Cardiac fibroblast (primary cell): ENCODE data around the gene CAMKMT.

Experiments used
- DNase-seq, 2 donors: peaks; one replicate each; pipeline versions ENCODE4 v3.0.0 to v3.0.0-alpha.2; 2010; ENCODE audit warnings: low read depth in 2 of 2
- H3K4me3 ChIP-seq, 2 donors: replicated peaks in 1 of 2; 1 replicate in 1 of 2; 2 replicates in 1 of 2; pipeline ENCODE4 v1.5.1; 2011; ENCODE audit warnings: low read depth in 2 of 2, low read length in 2 of 2, mild to moderate bottlenecking in 2 of 2, moderate library complexity in 1 of 2
- CTCF ChIP-seq: IDR thresholded peaks from one replicate; pipeline ENCODE4 v1.5.1; 2011; ENCODE audit warnings: low read depth, mild to moderate bottlenecking, low read length, inconsistent platforms

The CAMKMT gene

DNA sequence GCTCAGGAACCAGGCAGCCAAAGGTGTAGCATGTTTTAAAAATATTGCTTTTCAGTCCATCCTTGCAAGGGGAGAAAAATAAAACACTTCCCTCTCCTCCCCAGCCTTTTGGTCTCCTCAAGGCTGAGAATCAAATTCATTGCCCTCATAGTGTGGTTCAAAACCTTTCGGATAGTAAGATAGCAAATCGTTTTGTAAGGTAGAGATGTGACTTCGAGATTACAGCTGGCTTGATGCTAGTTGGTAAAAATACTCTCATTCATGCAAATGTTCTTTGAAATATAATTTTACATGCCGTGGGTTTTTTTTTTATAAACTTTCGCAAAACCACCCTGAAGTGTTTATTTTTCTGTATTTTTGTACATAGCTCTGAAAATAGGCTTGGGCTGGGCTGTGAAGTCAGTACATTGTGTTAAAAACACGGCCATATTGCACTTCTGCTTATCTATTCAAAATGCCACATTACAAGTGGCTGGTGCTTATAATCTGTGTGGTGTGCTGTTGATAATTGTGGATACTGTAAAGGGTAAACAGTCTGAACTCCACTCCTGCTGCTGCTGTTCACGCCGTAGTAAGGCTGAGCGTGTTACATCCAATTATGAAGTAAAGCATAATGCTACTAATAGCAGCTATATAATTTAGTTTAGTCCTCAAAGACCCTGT is 407.7 kb downstream of the CAMKMT start:
- no peak for TF ChIP-seq CTCF
- no peak for DNase-seq
- no peak overlapping the region for H3K4me3 ChIP-seq

GRCh38 chr2:44770221-44771195 is 408.8 kb downstream of the CAMKMT start:
- H3K4me3 ChIP-seq: no peak overlapping the region
- no peak for DNase-seq
- no peak for TF ChIP-seq CTCF

DNA sequence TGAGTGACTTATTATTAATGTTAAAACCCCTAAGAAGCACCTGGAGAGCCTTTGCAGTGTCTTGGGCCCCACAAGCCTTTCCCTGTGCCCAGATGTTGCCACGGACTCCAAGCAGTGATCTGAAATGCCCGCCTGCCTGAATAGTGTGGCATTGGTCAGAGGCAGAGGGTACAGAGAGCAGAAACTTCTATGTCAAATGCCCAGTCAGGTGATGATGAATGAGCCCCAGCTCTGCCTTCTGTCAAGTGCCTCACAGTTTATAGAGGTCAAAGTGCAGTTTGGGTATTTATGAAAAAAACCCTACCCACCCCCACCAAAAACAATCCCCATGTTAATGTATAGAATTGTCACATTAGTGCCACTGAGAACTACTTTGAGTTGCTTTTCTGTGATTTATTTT is 409.8 kb downstream of the CAMKMT start:
- DNase-seq: no peak
- TF ChIP-seq CTCF: no peak
- H3K4me3 ChIP-seq: no peak overlapping the region

- no peak for DNase-seq
- no peak for TF ChIP-seq CTCF
- no peak overlapping the region for H3K4me3 ChIP-seq
Observed at GRCh38 chr2:44772131-44772530, 410.4 kb downstream of the CAMKMT start.

DNA sequence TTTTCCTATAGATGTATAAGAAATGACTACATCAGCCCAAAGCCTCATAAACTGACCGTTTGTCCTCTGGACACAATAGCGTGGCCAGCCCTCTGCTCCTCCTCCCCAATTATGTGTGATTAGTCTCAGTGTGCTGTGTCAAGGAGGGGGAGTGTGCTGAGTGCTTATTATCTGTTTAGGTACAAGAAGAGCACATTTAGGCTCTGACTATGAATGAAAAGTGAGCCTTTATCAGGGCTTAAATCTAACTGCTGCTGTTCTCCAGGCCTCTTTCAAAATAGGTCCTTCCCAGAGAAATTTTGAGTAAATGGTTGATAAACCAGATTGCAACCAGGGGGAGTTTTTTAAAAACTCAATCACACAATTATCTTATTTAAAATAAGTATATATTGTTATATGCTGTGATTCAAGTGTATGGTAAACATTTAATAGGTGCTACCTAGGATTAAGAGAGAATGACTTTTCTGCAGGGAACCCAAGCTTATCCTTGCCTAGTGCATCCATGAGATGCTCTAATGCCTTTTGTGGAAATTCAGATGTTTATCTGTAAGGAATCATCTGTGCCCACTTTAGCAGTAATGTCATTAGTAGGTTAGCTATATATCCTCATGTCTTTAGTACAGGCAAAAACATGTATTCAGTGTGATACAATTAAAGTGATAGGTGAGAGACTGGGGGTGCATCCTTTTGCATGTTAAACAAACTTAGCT is 411.1 kb downstream of the CAMKMT start:
- DNase-seq: no peak
- TF ChIP-seq CTCF: no peak
- no peak overlapping the region for H3K4me3 ChIP-seq

GRCh38 chr2:44774826-44775492 is 413.2 kb downstream of the CAMKMT start:
- H3K4me3 ChIP-seq: no peak overlapping the region
- no peak for TF ChIP-seq CTCF
- DNase-seq: no peak
